Tibial nerve (tissue), 4 donors: ENCODE measurements around the gene UTP4. TPM values are rescaled to one million over a fixed set of nuclear protein-coding genes. Genes with fewer than 3 reads are reported as not detected.

ENCODE experiments used
- DNase-seq, 2 donors: peaks; one replicate each; pipeline ENCODE4 v3.0.0-alpha.2; 2019; ENCODE audit warnings: low spot score in 2 of 2
- H3K27ac ChIP-seq, 4 donors: fragments of 200-600 bp; sonication (generic) in 3 of 4; one replicate each; pipeline ENCODE4 v1.5.1; 2017 to 2019; ENCODE audit warnings: mild to moderate bottlenecking in 1 of 4
- H3K27me3 ChIP-seq, 2 donors: fragments of 200-600 bp; sonication (generic) in 1 of 2; one replicate each; pipeline versions ENCODE4 v1.5.1 to v1.6.0; 2017 to 2019
- H3K36me3 ChIP-seq, 3 donors: fragments of 200-600 bp; sonication (generic); one replicate each; pipeline ENCODE4 v1.5.1; 2018 to 2019
- H3K4me1 ChIP-seq, 4 donors: fragments of 200-600 bp; sonication (generic) in 3 of 4; one replicate each; pipeline ENCODE4 v1.5.1; 2017 to 2019
- H3K4me3 ChIP-seq, 4 donors: fragments of 200-600 bp; sonication (generic) in 3 of 4; one replicate each; pipeline ENCODE4 v1.5.1; 2017 to 2019; ENCODE audit warnings: mild to moderate bottlenecking in 1 of 4, moderate library complexity in 1 of 4
- H3K9me3 ChIP-seq, 4 donors: fragments of 200-600 bp; sonication (generic) in 3 of 4; one replicate each; pipeline ENCODE4 v1.5.1; 2017 to 2019
- CTCF ChIP-seq, 5 experiments: fragments of 200-600 bp in 3 of 5; fragments of 450-650 bp in 2 of 5; sonication (generic) in 3 of 5; IDR thresholded peaks; one replicate each; pipeline ENCODE4 v1.5.1; 2016 to 2019; ENCODE audit warnings: antibody characterized with exemption in 5 of 5, mild to moderate bottlenecking in 3 of 5, moderate library complexity in 2 of 5
- EP300 ChIP-seq, 2 donors: sonication (generic); formaldehyde crosslinking; IDR thresholded peaks; one replicate each; pipeline ENCODE4 v1.6.1; 2017; ENCODE audit warnings: antibody characterized with exemption in 2 of 2, mild to moderate bottlenecking in 1 of 2
- POLR2A ChIP-seq, 2 donors: fragments of 450-650 bp; IDR thresholded peaks; one replicate each; pipeline ENCODE4 v1.6.1; 2017; ENCODE audit warnings: antibody characterized with exemption in 2 of 2, mild to moderate bottlenecking in 2 of 2, moderate library complexity in 2 of 2
- WGBS, 2 donors: methylation state at CpG; one replicate each; pipeline ENCODE4 v1.1.5; 2018; 5-methylcytosine and 5-hydroxymethylcytosine counted together
- total RNA-seq, 4 donors: library from RNA; depleted of rRNA; stranded (reverse); fragments of >200 nt; gene quantifications; one replicate each; pipeline ENCODE4 v1.1.0, GENCODE V29; 2016

UTP4 gene
- total RNA-seq, 4 donors from 2014 or later, result 17.6 to 48.0 (median 24.1) TPM

GRCh38 chr16:69190598-69190997, 58.1 kb downstream of the UTP4 start:
- Histone ChIP-seq H3K27me3 (no peaks in the 10 kb centered on the region), H3K27ac (no peak overlapping the region), H3K4me3 (no peak overlapping the region), H3K9me3 (no peaks in the 10 kb centered on the region), H3K4me1 (peaks cover 0 to 70% (median 25%) of the 10 kb centered on the region in 4 donors), H3K36me3 (no peaks in the 10 kb centered on the region)
- DNase-seq, result no peak
- 84 to 86% methylated on average over 3 of the region's 3 CpGs for WGBS, 2 donors
- TF ChIP-seq CTCF (IDR thresholded peaks at IDR 0.05) (no peak), POLR2A (IDR thresholded peaks at IDR 0.05) (no peak), EP300 (IDR thresholded peaks at IDR 0.05) (no peak)

GRCh38 chr16:69191136-69191535, 58.7 kb downstream of the UTP4 start:
- no peak overlapping the region for H3K27ac ChIP-seq
- H3K4me1 ChIP-seq, result peaks cover 0 to 70% (median 24%) of the 10 kb centered on the region in 4 donors
- WGBS, 2 donors, result 95 to 100% methylated on average over 2 of the region's 2 CpGs

GRCh38 chr16:69193855-69194254, 61.4 kb downstream of the UTP4 start:
- H3K27ac ChIP-seq, result no peak overlapping the region
- H3K27me3 ChIP-seq, result no peaks in the 10 kb centered on the region
- TF ChIP-seq CTCF (IDR thresholded peaks at IDR 0.05) (no peak), EP300 (IDR thresholded peaks at IDR 0.05) (no peak)
- no peaks in the 10 kb centered on the region for H3K9me3 ChIP-seq
- H3K36me3 ChIP-seq, result no peaks in the 10 kb centered on the region
- peaks cover 0 to 76% (median 27%) of the 10 kb centered on the region in 4 donors for H3K4me1 ChIP-seq
- no peak for DNase-seq
- no peak overlapping the region for H3K4me3 ChIP-seq

More at GRCh38 chr16:69191136-69191535, 58.7 kb downstream of the UTP4 start:
- Histone ChIP-seq H3K4me3 (no peak overlapping the region), H3K36me3 (no peaks in the 10 kb centered on the region), H3K27me3 (no peaks in the 10 kb centered on the region), H3K9me3 (no peaks in the 10 kb centered on the region)
- DNase-seq, result no peak
- TF ChIP-seq CTCF (IDR thresholded peaks at IDR 0.05) (no peak), POLR2A (IDR thresholded peaks at IDR 0.05) (no peak), EP300 (IDR thresholded peaks at IDR 0.05) (no peak)

GRCh38 chr16:69194488-69194887, 62.0 kb downstream of the UTP4 start:
- DNase-seq, result no peak
- no peak overlapping the region for H3K27ac ChIP-seq

More at GRCh38 chr16:69194488-69194887, 62.0 kb downstream of the UTP4 start:
- Histone ChIP-seq H3K4me3 (no peak overlapping the region), H3K27me3 (no peaks in the 10 kb centered on the region), H3K4me1 (peaks cover 0 to 70% (median 27%) of the 10 kb centered on the region in 4 donors), H3K36me3 (no peaks in the 10 kb centered on the region), H3K9me3 (no peaks in the 10 kb centered on the region)
- TF ChIP-seq EP300 (IDR thresholded peaks at IDR 0.05), result no peak
- TF ChIP-seq POLR2A (IDR thresholded peaks at IDR 0.05), result no peak
- TF ChIP-seq CTCF (IDR thresholded peaks at IDR 0.05), result no peak
